IMR-90 (cell line): ENCODE data around the gene MYADML2. TPM values are rescaled to one million over a fixed set of nuclear protein-coding genes. Genes with fewer than 3 reads are reported as not detected.

ENCODE experiments used
- ATAC-seq: fragments of 200-7000 bp; cut with Tn5 transposase; 2 replicates; pipeline ENCODE4 v1.9.1; 2020; ENCODE audit warnings: low read depth, mild to moderate bottlenecking, moderate library complexity
- BruUV-seq: library from RNA; stranded (reverse); fragments of 400-500 nt; replicated peaks from 2 replicates; lab custom pipeline; 2021; lab: Mats Ljungman, UMichigan
- CTCF ChIA-PET: fragments of 300-600 bp; formaldehyde crosslinking; extraction: SDS; loops from one replicate; lab custom pipeline; 2021; ENCODE audit warnings: antibody characterized with exemption; lab: Yijun Ruan, JAX
- POLR2A ChIA-PET: fragments of 300-600 bp; sonication (Branson Sonifier 250); formaldehyde crosslinking; loops from one replicate; lab custom pipeline; 2022; ENCODE audit warnings: antibody characterized with exemption; ENCODE audit not compliant: unreplicated experiment; lab: Charles Lee
- DNase-seq: peaks from one replicate; pipeline ENCODE4 v3.0.0; 2013
- H2AFZ ChIP-seq: replicated peaks from 2 replicates; pipeline ENCODE3; 2013; ENCODE audit warnings: low read length, mild to moderate bottlenecking; ENCODE audit not compliant: poor library complexity
- H2AK5ac ChIP-seq: 2 replicates; pipeline ENCODE4 v1.6.1; 2013; ENCODE audit warnings: low read depth, low read length, inconsistent platforms
- H2AK9ac ChIP-seq: replicated peaks from 2 replicates; pipeline ENCODE3; 2013; ENCODE audit warnings: mild to moderate bottlenecking, low read depth, low read length, moderate library complexity; ENCODE audit not compliant: poor library complexity
- H2BK120ac ChIP-seq: 2 replicates; pipeline ENCODE4 v1.6.1; 2013; ENCODE audit warnings: low read depth, low read length, inconsistent platforms
- H2BK15ac ChIP-seq: 3 replicates; pipeline ENCODE4 v1.6.1; 2013; ENCODE audit warnings: low read depth, low read length, inconsistent platforms
- H2BK20ac ChIP-seq: 2 replicates; pipeline ENCODE4 v1.6.1; 2013; ENCODE audit warnings: low read depth, mild to moderate bottlenecking, inconsistent platforms, low read length, moderate library complexity
- H2BK5ac ChIP-seq: 2 replicates; pipeline ENCODE4 v1.6.1; 2013; ENCODE audit warnings: mild to moderate bottlenecking, low read depth, low read length, inconsistent platforms; ENCODE audit not compliant: poor library complexity, severe bottlenecking
- H3K14ac ChIP-seq: replicated peaks from 2 replicates; pipeline ENCODE4 v1.6.1; 2013; ENCODE audit warnings: low read depth, low read length, inconsistent platforms
- H3K18ac ChIP-seq: 2 replicates; pipeline ENCODE4 v1.6.1; 2013; ENCODE audit warnings: low read depth, low read length, control low read depth
- H3K23ac ChIP-seq: 2 replicates; pipeline ENCODE4 v1.6.1; 2013; ENCODE audit warnings: low read depth, low read length, inconsistent platforms
- H3K27ac ChIP-seq: 2 replicates; pipeline ENCODE4 v1.5.1; 2013; ENCODE audit warnings: mild to moderate bottlenecking, control low read depth, low read length; ENCODE audit not compliant: insufficient read depth
- H3K27me3 ChIP-seq: 2 replicates; pipeline ENCODE4 v1.6.1; 2013; ENCODE audit warnings: low read length; ENCODE audit not compliant: control insufficient read depth, insufficient read depth
- H3K36me3 ChIP-seq: 2 replicates; pipeline ENCODE4 v1.6.1; 2013; ENCODE audit warnings: low read length, mixed read lengths; ENCODE audit not compliant: control insufficient read depth, insufficient read depth
- H3K4ac ChIP-seq: 2 replicates; pipeline ENCODE4 v1.6.1; 2013; ENCODE audit warnings: low read depth, low read length, inconsistent platforms
- H3K4me1 ChIP-seq: 2 replicates; pipeline ENCODE4 v1.6.1; 2013; ENCODE audit warnings: low read length, mixed read lengths; ENCODE audit not compliant: control insufficient read depth, insufficient read depth
- H3K4me2 ChIP-seq: 2 replicates; pipeline ENCODE4 v1.6.1; 2013; ENCODE audit warnings: low read depth, mild to moderate bottlenecking, control low read depth, low read length, moderate library complexity
- H3K4me3 ChIP-seq: 2 replicates; pipeline ENCODE4 v1.5.1; 2013; ENCODE audit warnings: low read depth, mild to moderate bottlenecking, control low read depth, low read length, moderate library complexity; ENCODE audit not compliant: insufficient read depth
- H3K56ac ChIP-seq: 2 replicates; pipeline ENCODE4 v1.6.1; 2013; ENCODE audit warnings: low read length, inconsistent platforms; ENCODE audit not compliant: insufficient read depth; ENCODE audit errors: extremely low read depth
- H3K79me1 ChIP-seq, 2 experiments: 2 replicates each; pipeline ENCODE4 v1.6.1; 2013; ENCODE audit warnings: low read length in 2 of 2, inconsistent platforms in 1 of 2, low read depth in 1 of 2
- H3K9ac ChIP-seq: 2 replicates; pipeline ENCODE4 v1.6.1; 2013; ENCODE audit warnings: low read depth, low read length, control low read depth
- H3K9me1 ChIP-seq: 2 replicates; pipeline ENCODE4 v1.6.1; 2013; ENCODE audit warnings: low read length, inconsistent platforms; ENCODE audit not compliant: insufficient read depth
- H3K9me3 ChIP-seq: 2 replicates; pipeline ENCODE4 v1.6.1; 2013; ENCODE audit warnings: low read length; ENCODE audit not compliant: control insufficient read depth, insufficient read depth
- H4K20me1 ChIP-seq: 2 replicates; pipeline ENCODE4 v1.6.1; 2013; ENCODE audit warnings: low read length, inconsistent platforms; ENCODE audit not compliant: insufficient read depth
- H4K5ac ChIP-seq: 2 replicates; pipeline ENCODE4 v1.6.1; 2013; ENCODE audit warnings: mild to moderate bottlenecking, low read depth, low read length, control low read depth
- H4K8ac ChIP-seq, 2 experiments: 2 replicates each; pipeline ENCODE4 v1.6.1; 2013; ENCODE audit warnings: low read depth in 2 of 2, low read length in 2 of 2, control low read depth in 1 of 2, inconsistent platforms in 1 of 2
- H4K91ac ChIP-seq: 2 replicates; pipeline ENCODE4 v1.6.1; 2013; ENCODE audit warnings: low read depth, low read length, inconsistent platforms; ENCODE audit not compliant: insufficient read depth
- FOS ChIP-seq: fragments of 150-350 bp; IDR thresholded peaks from 2 replicates; pipeline ENCODE4 v1.6.1; 2016; ENCODE audit warnings: low read depth, low read length
- MAZ ChIP-seq: IDR thresholded peaks from 2 replicates; pipeline ENCODE4 v1.6.1; 2012; ENCODE audit warnings: low read depth, mild to moderate bottlenecking, low read length, improper control_type of control experiment, moderate library complexity, borderline replicate concordance
- POLR2A ChIP-seq: IDR thresholded peaks from 2 replicates; pipeline ENCODE4 v1.6.1; 2012; ENCODE audit warnings: mild to moderate bottlenecking, low read depth, low read length
- WGBS, 2 experiments: methylation state at CpG; one replicate each; pipeline versions ENCODE4 v1.1.5 to v1.1.7; 2013; ENCODE audit warnings: missing lambda C conversion rate in 2 of 2; ENCODE audit not compliant: insufficient read length in 1 of 2; ENCODE audit errors: extremely low coverage in 2 of 2; 5-methylcytosine and 5-hydroxymethylcytosine counted together
- dilution Hi-C: fragments of 300-500 bp; cut with HindIII; formaldehyde crosslinking; loops from one replicate; pipeline ENCODE4 v1.14.3; 2018; ENCODE audit warnings: low sequenced_read_pairs; ENCODE audit not compliant: unreplicated experiment
- in situ Hi-C: fragments of 300-500 bp; cut with MboI; formaldehyde crosslinking; loops from 3 replicates; pipeline ENCODE4 v1.14.3; 2019; ENCODE audit warnings: low sequenced_read_pairs, inconsistent platforms, mixed read lengths
- intact Hi-C: fragments of 100-400 bp; cut with micrococcal nuclease; formaldehyde crosslinking; loops from 2 replicates; pipeline ENCODE4 v1.10.0; 2022
- polyA plus RNA-seq, 3 experiments: library from polyadenylated mRNA; depleted of rRNA; stranded (reverse); fragments of >200 nt; gene quantifications; 2 replicates each; pipeline ENCODE4 v1.2.3, GENCODE V29; 2012; ENCODE audit warnings: low replicate concordance in 1 of 3
- total RNA-seq: library from RNA; depleted of rRNA; stranded (reverse); fragments of >200 nt; gene quantifications from 2 replicates; pipeline ENCODE4 v1.2.3, GENCODE V29; 2012
- TF ChIP-seq, protein P1 (sequence below): fragments of 150-350 bp; IDR thresholded peaks from 2 replicates; pipeline ENCODE4 v1.6.1; 2017; ENCODE audit warnings: mild to moderate bottlenecking, antibody characterized with exemption, low read length, low read depth

The MYADML2 gene
- total and polyA plus RNA-seq, 2 of the 4 experiments (the other 2 are of a cell fraction) = not detected

DNA sequence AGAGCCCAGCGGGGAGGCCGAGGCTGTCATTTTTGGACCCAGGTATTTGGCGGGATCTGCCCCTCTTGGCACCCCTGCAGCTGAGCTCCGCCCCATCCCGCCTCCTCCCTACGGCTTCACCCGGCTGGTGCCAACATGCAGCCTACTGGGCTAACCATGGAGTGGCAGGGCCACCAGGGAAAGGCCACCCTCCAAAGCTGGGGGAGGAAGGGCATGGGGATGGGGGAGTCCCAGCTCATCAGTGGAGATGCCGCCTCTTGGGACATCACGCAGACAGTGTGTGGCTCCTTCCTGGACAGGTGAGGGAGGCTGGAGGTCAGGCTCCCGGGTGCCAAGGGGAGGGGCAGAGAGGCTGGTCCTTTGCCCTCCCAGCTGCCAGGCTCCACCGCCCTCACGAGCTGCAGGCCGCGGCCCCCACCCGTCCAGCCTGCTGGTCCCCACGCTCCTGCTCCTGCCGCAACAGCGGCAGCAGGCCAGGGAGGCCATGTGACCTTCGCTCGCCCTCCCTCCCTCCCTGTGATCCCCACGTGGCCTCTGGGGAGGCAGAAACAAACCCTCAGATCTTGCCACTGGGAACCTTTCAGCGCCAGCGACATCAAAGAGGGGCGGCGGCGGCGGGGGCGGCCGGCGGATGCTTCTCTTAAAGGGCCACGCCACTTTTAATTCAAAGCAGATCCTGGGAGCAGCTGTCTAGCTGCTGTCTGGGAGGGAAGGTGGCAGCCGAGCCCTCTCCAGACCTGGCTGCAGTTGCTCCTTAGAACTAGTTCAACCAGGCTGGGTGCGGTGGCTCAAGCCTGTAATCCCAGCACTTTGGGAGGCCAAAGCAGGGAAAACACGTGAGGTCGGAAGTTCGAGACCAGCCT is 20.7 kb upstream of the MYADML2 start:
- in situ Hi-C loops = loop anchor here (5.0 kb wide), 1 partner anchor 50 kb away; no protein-coding TSS in a partner anchor
- H3K36me3 ChIP-seq = no peaks in the 10 kb centered on the region
- H4K5ac ChIP-seq = peak overlapping the region; percentile 90; the same call in 1 of the 2 replicates
- H3K79me1 ChIP-seq = no peaks in the 10 kb centered on the region
- H4K8ac ChIP-seq = peak overlapping the region in 1 of 2 experiments; percentile 72; a peak in 3 of 4 replicates
- dilution Hi-C loops = no loop called here
- H2AK9ac ChIP-seq = peak overlapping the region; percentile 44
- H3K4ac ChIP-seq = peak overlapping the region; percentile 42
- H3K27ac ChIP-seq = no peak overlapping the region
- CTCF ChIA-PET = interaction anchor here (1.6 kb wide), 1 partner anchor 8 kb away, joined by 7 read pairs; no protein-coding TSS in a partner anchor
- WGBS, 2 experiments = 29% methylated on average over 6 of the region's 36 CpGs; no CpG with 5 or more reads in 1 of the 2 experiments
- H2AK5ac ChIP-seq = peak overlapping the region; percentile 39; the same call in 1 of the 2 replicates
- peak overlapping the region; percentile 90 for H3K18ac ChIP-seq
- peak overlapping the region; percentile 33; the same call in 1 of the 2 replicates for H2BK20ac ChIP-seq
- H3K4me2 ChIP-seq = peak overlapping the region; percentile 86
- peak overlapping the region; percentile 12; the same call in 1 of the 2 replicates for H2BK120ac ChIP-seq
- H3K9me3 ChIP-seq = no peaks in the 10 kb centered on the region; the same call in 1 of the 2 replicates
- H3K4me3 ChIP-seq = no peak overlapping the region
- no peaks in the 10 kb centered on the region for H4K20me1 ChIP-seq
- 0 out of 2 replicates have a peak overlapping the region, but pooled peaks have one; percentile 33 for H3K14ac ChIP-seq
- no peak overlapping the region for H4K91ac ChIP-seq
- H3K9ac ChIP-seq = no peak overlapping the region; the same call in 1 of the 2 replicates
- H2BK15ac ChIP-seq = no peak overlapping the region; the same call in 2 of the 3 replicates
- peaks cover 9% of the 10 kb centered on the region for H3K27me3 ChIP-seq
- peak; percentile 32 for DNase-seq
- BruUV-seq = no TSS peak
- peaks cover 9% of the 10 kb centered on the region; the same call in 1 of the 2 replicates for H3K4me1 ChIP-seq
- TF ChIP-seq, protein P1, sequence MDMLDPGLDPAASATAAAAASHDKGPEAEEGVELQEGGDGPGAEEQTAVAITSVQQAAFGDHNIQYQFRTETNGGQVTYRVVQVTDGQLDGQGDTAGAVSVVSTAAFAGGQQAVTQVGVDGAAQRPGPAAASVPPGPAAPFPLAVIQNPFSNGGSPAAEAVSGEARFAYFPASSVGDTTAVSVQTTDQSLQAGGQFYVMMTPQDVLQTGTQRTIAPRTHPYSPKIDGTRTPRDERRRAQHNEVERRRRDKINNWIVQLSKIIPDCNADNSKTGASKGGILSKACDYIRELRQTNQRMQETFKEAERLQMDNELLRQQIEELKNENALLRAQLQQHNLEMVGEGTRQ = peak; percentile 80
- TF ChIP-seq FOS = no peak
- TF ChIP-seq POLR2A = no peak
- TF ChIP-seq MAZ = peak; percentile 52; the same call in 1 of the 2 replicates
- peak overlapping the region; percentile 82 for H2AFZ ChIP-seq
- H3K23ac ChIP-seq = no peak overlapping the region
- intact Hi-C loops = loop anchor here (10.0 kb wide), 1 partner anchor 187 kb away; no protein-coding TSS in a partner anchor
- no peak overlapping the region for H3K56ac ChIP-seq
- no peaks in the 10 kb centered on the region; the same call in 1 of the 2 replicates for H3K9me1 ChIP-seq
- peak; percentile 60 for ATAC-seq
- H2BK5ac ChIP-seq = no peak overlapping the region
- POLR2A ChIA-PET = no interaction called here
